Measurements from ENCODE around the gene QKI. TPM values are rescaled to one million over a fixed set of nuclear protein-coding genes. Genes with fewer than 3 reads are reported as not detected.

Gene QKI
- total and polyA plus RNA-seq, 4 donors = 27.1 to 213 (median 89.5) TPM

GRCh38 chr6:163526346-163526745 is 111.8 kb downstream of the QKI start:
- intact Hi-C loops (cut with DNase I) = no loop called here
- Histone ChIP-seq H3K9me3 (ENCODE audit: control insufficient read depth, low read length) (no peaks in the 10 kb centered on the region), H3K27ac (ENCODE audit: low read depth in 1 of 2, low read length in 2 of 2) (no peak overlapping the region), H3K36me3 (ENCODE audit: control insufficient read depth in 1 of 2, insufficient read depth in 2 of 2, low read length in 1 of 2) (no peaks in the 10 kb centered on the region), H3K27me3 (ENCODE audit: control insufficient read depth in 1 of 2, insufficient read depth in 2 of 2, low read length in 1 of 2) (no peaks in the 10 kb centered on the region), H3K4me3 (ENCODE audit: low read length in 2 of 2) (no peak overlapping the region), H3K4me1 (ENCODE audit: control insufficient read depth in 1 of 2, insufficient read depth in 2 of 2, low read length in 2 of 2) (peaks cover 0 to 11% of the 10 kb centered on the region in 2 donors)
- DNase-seq (no peak), ATAC-seq (ENCODE audit: low FRiP score) (no peak)
- WGBS, 2 donors = 24 to 38% methylated on average over 1 of the region's 1 CpG

DNA sequence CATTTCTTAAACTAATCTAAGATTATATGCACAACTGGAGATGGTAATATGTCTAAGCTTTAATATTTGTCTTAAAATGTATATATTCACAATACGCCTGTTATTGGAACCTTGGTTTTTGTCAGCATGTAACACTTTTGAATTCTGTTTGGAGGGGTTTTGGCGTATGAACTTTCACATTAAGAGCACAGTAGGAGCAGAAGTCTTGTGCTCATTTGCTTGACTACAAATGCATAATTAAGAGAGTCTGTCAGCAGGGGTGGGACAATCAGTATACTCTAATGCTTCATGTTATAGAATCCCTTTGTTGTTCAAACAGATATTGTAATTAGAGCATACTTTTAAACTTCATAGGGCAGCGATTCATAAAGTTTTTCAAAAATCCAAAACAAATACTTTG is 112.8 kb downstream of the QKI start:
- intact Hi-C loops (cut with DNase I) = no loop called here
- DNase-seq = no peak
- Histone ChIP-seq H3K4me3 (ENCODE audit: low read length in 2 of 2) (no peak overlapping the region), H3K36me3 (ENCODE audit: control insufficient read depth in 1 of 2, insufficient read depth in 2 of 2, low read length in 1 of 2) (no peaks in the 10 kb centered on the region), H3K27me3 (ENCODE audit: control insufficient read depth in 1 of 2, insufficient read depth in 2 of 2, low read length in 1 of 2) (no peaks in the 10 kb centered on the region), H3K4me1 (ENCODE audit: control insufficient read depth in 1 of 2, insufficient read depth in 2 of 2, low read length in 2 of 2) (peaks cover 0 to 11% of the 10 kb centered on the region in 2 donors), H3K9me3 (ENCODE audit: control insufficient read depth, low read length) (no peaks in the 10 kb centered on the region), H3K27ac (ENCODE audit: low read depth in 1 of 2, low read length in 2 of 2) (no peak overlapping the region)
- 86 to 89% methylated on average over 3 of the region's 3 CpGs for WGBS, 2 donors
- no peak for ATAC-seq (ENCODE audit: low FRiP score)

DNA sequence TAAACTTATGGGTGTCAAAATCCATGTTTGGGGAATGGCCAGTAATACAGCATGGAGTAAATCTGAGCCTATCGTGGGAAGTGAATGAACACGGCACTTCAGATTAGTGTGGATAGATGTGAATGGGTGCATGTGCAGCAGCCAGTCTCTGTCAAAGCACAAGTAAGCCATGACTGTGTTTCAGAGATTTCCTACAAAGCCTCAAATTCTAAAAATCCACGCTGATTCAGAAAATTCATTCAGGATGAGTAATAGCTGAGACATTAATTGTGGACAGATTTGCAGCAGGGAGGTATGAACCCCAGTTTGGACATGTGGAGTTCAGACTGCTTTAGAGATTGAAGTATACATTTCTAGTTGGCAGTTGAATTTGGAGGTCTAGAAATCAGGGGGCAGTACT is 115.1 kb downstream of the QKI start:
- intact Hi-C loops (cut with DNase I) = loop anchor here in 1 of 2 donors (10.0 kb wide), 1 partner anchor 115 kb away; the partner anchor contains the start of gene QKI
- peaks cover 3 to 15% of the 10 kb centered on the region in 2 donors for H3K4me1 ChIP-seq (ENCODE audit: control insufficient read depth in 1 of 2, insufficient read depth in 2 of 2, low read length in 2 of 2)
- H3K36me3 ChIP-seq (ENCODE audit: control insufficient read depth in 1 of 2, insufficient read depth in 2 of 2, low read length in 1 of 2) = no peaks in the 10 kb centered on the region
- 14 to 16% methylated on average over 3 of the region's 3 CpGs for WGBS, 2 donors
- DNase-seq = no peak
- H3K27ac ChIP-seq (ENCODE audit: low read depth in 1 of 2, low read length in 2 of 2) = no peak overlapping the region
- no peak overlapping the region for H3K4me3 ChIP-seq (ENCODE audit: low read length in 2 of 2)
- H3K9me3 ChIP-seq (ENCODE audit: control insufficient read depth, low read length) = no peaks in the 10 kb centered on the region
- ATAC-seq (ENCODE audit: low FRiP score) = no peak
- no peaks in the 10 kb centered on the region for H3K27me3 ChIP-seq (ENCODE audit: control insufficient read depth in 1 of 2, insufficient read depth in 2 of 2, low read length in 1 of 2)

DNA sequence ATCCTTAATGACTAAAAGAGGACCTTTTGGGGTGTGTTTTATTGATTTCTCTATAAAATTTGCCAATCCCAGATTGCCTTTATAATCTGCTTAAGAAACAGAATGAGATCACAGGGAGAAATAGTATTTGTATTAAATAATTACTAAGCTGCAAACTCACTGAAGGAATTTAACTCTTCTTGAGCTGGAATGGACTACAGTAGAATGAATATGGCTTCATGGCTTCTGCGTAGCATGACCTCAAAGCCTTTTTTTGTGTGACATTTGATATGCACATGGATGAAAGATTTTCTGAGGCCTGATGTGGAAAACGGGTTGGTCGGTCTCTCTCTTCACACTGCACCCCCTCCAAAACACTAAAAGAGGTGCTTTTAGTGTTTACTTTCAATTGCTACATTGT is 115.9 kb downstream of the QKI start:
- Histone ChIP-seq H3K9me3 (ENCODE audit: control insufficient read depth, low read length) (no peaks in the 10 kb centered on the region), H3K27me3 (ENCODE audit: control insufficient read depth in 1 of 2, insufficient read depth in 2 of 2, low read length in 1 of 2) (no peaks in the 10 kb centered on the region), H3K27ac (ENCODE audit: low read depth in 1 of 2, low read length in 2 of 2) (no peak overlapping the region), H3K36me3 (ENCODE audit: control insufficient read depth in 1 of 2, insufficient read depth in 2 of 2, low read length in 1 of 2) (no peaks in the 10 kb centered on the region), H3K4me3 (ENCODE audit: low read length in 2 of 2) (no peak overlapping the region), H3K4me1 (ENCODE audit: control insufficient read depth in 1 of 2, insufficient read depth in 2 of 2, low read length in 2 of 2) (peaks cover 3 to 15% of the 10 kb centered on the region in 2 donors)
- ATAC-seq (ENCODE audit: low FRiP score) (no peak), DNase-seq (no peak)
- 72 to 80% methylated on average over 3 of the region's 3 CpGs for WGBS, 2 donors
- intact Hi-C loops (cut with DNase I) = loop anchor here in 1 of 2 donors (10.0 kb wide), 1 partner anchor 116 kb away; the partner anchor contains the start of gene QKI

DNA sequence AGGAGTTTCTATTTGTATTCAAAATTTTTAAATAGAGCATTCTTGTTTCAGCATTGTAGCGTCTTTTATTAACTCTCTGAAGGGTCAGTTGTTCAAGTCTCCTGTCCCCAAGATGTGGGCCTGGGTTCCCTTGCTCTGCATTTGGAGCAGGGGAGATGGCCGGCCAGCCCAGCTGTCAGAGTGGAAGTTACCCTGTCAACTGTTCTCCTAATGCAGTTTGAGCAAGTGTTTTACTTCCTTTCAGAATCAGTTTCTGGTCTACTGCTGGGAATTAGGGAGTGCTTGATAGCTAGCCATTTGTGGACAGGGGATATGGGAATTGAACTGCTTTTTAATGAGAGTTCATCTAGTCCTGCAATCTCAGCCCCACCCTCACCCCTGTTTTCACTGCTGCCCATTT is 116.6 kb downstream of the QKI start:
- WGBS, 2 donors = 53% methylated on average over 2 of the region's 2 CpGs
- Histone ChIP-seq H3K27ac (ENCODE audit: low read depth in 1 of 2, low read length in 2 of 2) (peak overlapping the region in 1 of 2 donors; percentile 25), H3K4me3 (ENCODE audit: low read length in 2 of 2) (no peak overlapping the region), H3K4me1 (ENCODE audit: control insufficient read depth in 1 of 2, insufficient read depth in 2 of 2, low read length in 2 of 2) (peaks cover 3 to 15% of the 10 kb centered on the region in 2 donors), H3K36me3 (ENCODE audit: control insufficient read depth in 1 of 2, insufficient read depth in 2 of 2, low read length in 1 of 2) (no peaks in the 10 kb centered on the region), H3K27me3 (ENCODE audit: control insufficient read depth in 1 of 2, insufficient read depth in 2 of 2, low read length in 1 of 2) (no peaks in the 10 kb centered on the region), H3K9me3 (ENCODE audit: control insufficient read depth, low read length) (no peaks in the 10 kb centered on the region)
- intact Hi-C loops (cut with DNase I) = loop anchor here in 1 of 2 donors (10.0 kb wide), 1 partner anchor 116 kb away; the partner anchor contains the start of gene QKI
- ATAC-seq (ENCODE audit: low FRiP score) (peak; percentile 23), DNase-seq (no peak)

DNA sequence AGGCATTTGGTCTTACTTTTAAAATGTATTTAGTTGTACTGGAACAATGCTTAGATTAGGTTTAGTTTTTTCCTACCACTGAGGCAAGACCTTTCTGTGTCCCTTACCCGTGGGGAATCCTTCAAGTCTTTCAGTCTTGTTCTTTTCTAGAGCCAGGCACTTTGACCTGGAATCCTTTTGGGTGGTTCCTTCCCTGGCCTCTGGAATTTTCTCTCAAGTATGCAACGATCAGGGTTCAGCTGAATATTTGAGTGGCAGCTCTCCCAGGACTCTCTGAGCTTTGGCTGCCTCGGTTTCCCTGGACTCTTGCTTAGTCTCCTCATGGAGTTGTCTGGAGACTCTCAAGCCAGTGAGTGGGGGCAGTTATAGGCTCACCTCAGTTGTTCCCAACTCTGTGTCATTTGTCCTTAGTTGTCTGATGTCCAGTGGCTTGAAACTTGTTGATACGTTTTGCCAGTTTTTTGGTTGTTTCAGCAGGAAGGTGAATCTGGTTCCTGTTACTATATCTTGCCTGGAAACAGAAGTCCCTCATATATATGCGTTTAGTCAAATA is 118.1 kb downstream of the QKI start:
- Histone ChIP-seq H3K4me1 (ENCODE audit: control insufficient read depth in 1 of 2, insufficient read depth in 2 of 2, low read length in 2 of 2) (peaks cover 3 to 15% of the 10 kb centered on the region in 2 donors), H3K27ac (ENCODE audit: low read depth in 1 of 2, low read length in 2 of 2) (no peak overlapping the region), H3K36me3 (ENCODE audit: control insufficient read depth in 1 of 2, insufficient read depth in 2 of 2, low read length in 1 of 2) (no peaks in the 10 kb centered on the region), H3K4me3 (ENCODE audit: low read length in 2 of 2) (no peak overlapping the region), H3K27me3 (ENCODE audit: control insufficient read depth in 1 of 2, insufficient read depth in 2 of 2, low read length in 1 of 2) (no peaks in the 10 kb centered on the region), H3K9me3 (ENCODE audit: control insufficient read depth, low read length) (no peaks in the 10 kb centered on the region)
- DNase-seq (no peak), ATAC-seq (ENCODE audit: low FRiP score) (no peak)
- WGBS, 2 donors = 46 to 47% methylated on average over 5 of the region's 5 CpGs
- intact Hi-C loops (cut with DNase I) = loop anchor here in 1 of 2 donors (10.0 kb wide), 1 partner anchor 118 kb away; the partner anchor contains the start of gene QKI

- Histone ChIP-seq H3K9me3 (ENCODE audit: control insufficient read depth, low read length) (no peaks in the 10 kb centered on the region), H3K27ac (ENCODE audit: low read depth in 1 of 2, low read length in 2 of 2) (no peak overlapping the region), H3K27me3 (ENCODE audit: control insufficient read depth in 1 of 2, insufficient read depth in 2 of 2, low read length in 1 of 2) (no peaks in the 10 kb centered on the region), H3K4me3 (ENCODE audit: low read length in 2 of 2) (no peak overlapping the region), H3K4me1 (ENCODE audit: control insufficient read depth in 1 of 2, insufficient read depth in 2 of 2, low read length in 2 of 2) (peaks cover 3 to 13% of the 10 kb centered on the region in 2 donors), H3K36me3 (ENCODE audit: control insufficient read depth in 1 of 2, insufficient read depth in 2 of 2, low read length in 1 of 2) (no peaks in the 10 kb centered on the region)
- DNase-seq (no peak), ATAC-seq (ENCODE audit: low FRiP score) (no peak)
- WGBS, 2 donors = 32 to 37% methylated on average over 2 of the region's 2 CpGs
- intact Hi-C loops (cut with DNase I) = loop anchor here in 1 of 2 donors (10.0 kb wide), 1 partner anchor 119 kb away; the partner anchor contains the start of gene QKI
Observed at GRCh38 chr6:163533443-163533842, 118.9 kb downstream of the QKI start.

- H3K4me1 ChIP-seq (ENCODE audit: control insufficient read depth in 1 of 2, insufficient read depth in 2 of 2, low read length in 2 of 2) = peaks cover 3 to 4% of the 10 kb centered on the region in 2 donors
- 96 to 97% methylated on average over 3 of the region's 3 CpGs for WGBS, 2 donors
- ATAC-seq (ENCODE audit: low FRiP score) = no peak
Observed at GRCh38 chr6:163536770-163537169, 122.3 kb downstream of the QKI start.

DNA sequence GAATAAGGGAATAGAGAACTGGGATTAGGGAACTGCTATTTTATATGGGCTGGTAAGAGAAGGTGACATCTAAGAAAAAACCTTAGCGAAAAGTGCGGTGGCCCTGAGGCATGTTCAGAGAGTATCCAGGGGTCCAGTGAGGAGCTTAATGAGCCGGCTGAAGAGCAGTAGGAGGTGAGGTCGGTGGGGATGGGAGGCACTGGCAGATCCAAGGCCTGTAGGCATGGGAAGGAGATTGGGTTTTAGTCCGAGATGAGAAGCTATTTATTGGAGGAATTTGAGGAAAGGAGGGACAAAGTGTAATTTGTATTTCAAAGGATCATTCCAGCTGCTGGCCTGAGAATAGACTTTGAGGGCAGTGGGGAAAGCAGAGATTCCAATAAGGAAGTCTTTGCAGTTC is 123.8 kb downstream of the QKI start:
- no peak overlapping the region for H3K4me3 ChIP-seq (ENCODE audit: low read length in 2 of 2)
- H3K27me3 ChIP-seq (ENCODE audit: control insufficient read depth in 1 of 2, insufficient read depth in 2 of 2, low read length in 1 of 2) = no peaks in the 10 kb centered on the region
- WGBS, 2 donors = 94 to 95% methylated on average over 5 of the region's 5 CpGs
- no peak overlapping the region for H3K27ac ChIP-seq (ENCODE audit: low read depth in 1 of 2, low read length in 2 of 2)
- intact Hi-C loops (cut with DNase I) = loop anchor here in 1 of 2 donors (10.0 kb wide), 1 partner anchor 124 kb away; the partner anchor contains the start of gene QKI
- H3K9me3 ChIP-seq (ENCODE audit: control insufficient read depth, low read length) = no peaks in the 10 kb centered on the region
- H3K36me3 ChIP-seq (ENCODE audit: control insufficient read depth in 1 of 2, insufficient read depth in 2 of 2, low read length in 1 of 2) = no peaks in the 10 kb centered on the region
- no peak for ATAC-seq (ENCODE audit: low FRiP score)
- no peaks in the 10 kb centered on the region for H3K4me1 ChIP-seq (ENCODE audit: control insufficient read depth in 1 of 2, insufficient read depth in 2 of 2, low read length in 2 of 2)
- DNase-seq = no peak

More at GRCh38 chr6:163536770-163537169, 122.3 kb downstream of the QKI start:
- no peak for DNase-seq
- Histone ChIP-seq H3K27ac (ENCODE audit: low read depth in 1 of 2, low read length in 2 of 2) (no peak overlapping the region), H3K27me3 (ENCODE audit: control insufficient read depth in 1 of 2, insufficient read depth in 2 of 2, low read length in 1 of 2) (no peaks in the 10 kb centered on the region), H3K36me3 (ENCODE audit: control insufficient read depth in 1 of 2, insufficient read depth in 2 of 2, low read length in 1 of 2) (no peaks in the 10 kb centered on the region), H3K4me3 (ENCODE audit: low read length in 2 of 2) (no peak overlapping the region), H3K9me3 (ENCODE audit: control insufficient read depth, low read length) (no peaks in the 10 kb centered on the region)
- intact Hi-C loops (cut with DNase I) = loop anchor here in 1 of 2 donors (10.0 kb wide), 1 partner anchor 122 kb away; the partner anchor contains the start of gene QKI
